ENCODE data around the gene BACH2. TPM values are rescaled to one million over a fixed set of nuclear protein-coding genes. Genes with fewer than 3 reads are reported as not detected.
A peak's percentile ranks its signal among the peaks of the same experiment; 100 is the strongest.

Gene BACH2
- total RNA-seq, 1 donor = under 0.01 TPM

GRCh38 chr6:89942601-89943000 lies 354.0 kb downstream of the BACH2 start:
- TF ChIP-seq, protein P1, sequence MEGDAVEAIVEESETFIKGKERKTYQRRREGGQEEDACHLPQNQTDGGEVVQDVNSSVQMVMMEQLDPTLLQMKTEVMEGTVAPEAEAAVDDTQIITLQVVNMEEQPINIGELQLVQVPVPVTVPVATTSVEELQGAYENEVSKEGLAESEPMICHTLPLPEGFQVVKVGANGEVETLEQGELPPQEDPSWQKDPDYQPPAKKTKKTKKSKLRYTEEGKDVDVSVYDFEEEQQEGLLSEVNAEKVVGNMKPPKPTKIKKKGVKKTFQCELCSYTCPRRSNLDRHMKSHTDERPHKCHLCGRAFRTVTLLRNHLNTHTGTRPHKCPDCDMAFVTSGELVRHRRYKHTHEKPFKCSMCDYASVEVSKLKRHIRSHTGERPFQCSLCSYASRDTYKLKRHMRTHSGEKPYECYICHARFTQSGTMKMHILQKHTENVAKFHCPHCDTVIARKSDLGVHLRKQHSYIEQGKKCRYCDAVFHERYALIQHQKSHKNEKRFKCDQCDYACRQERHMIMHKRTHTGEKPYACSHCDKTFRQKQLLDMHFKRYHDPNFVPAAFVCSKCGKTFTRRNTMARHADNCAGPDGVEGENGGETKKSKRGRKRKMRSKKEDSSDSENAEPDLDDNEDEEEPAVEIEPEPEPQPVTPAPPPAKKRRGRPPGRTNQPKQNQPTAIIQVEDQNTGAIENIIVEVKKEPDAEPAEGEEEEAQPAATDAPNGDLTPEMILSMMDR (IDR thresholded peaks at IDR 0.05; ENCODE audit: insufficient read depth, low read depth, low read length) = no peak
- no peak overlapping the region for H3K4me3 ChIP-seq (ENCODE audit: low read depth, low read length)
- DNase-seq (ENCODE audit: low read depth) = no peak

DNA sequence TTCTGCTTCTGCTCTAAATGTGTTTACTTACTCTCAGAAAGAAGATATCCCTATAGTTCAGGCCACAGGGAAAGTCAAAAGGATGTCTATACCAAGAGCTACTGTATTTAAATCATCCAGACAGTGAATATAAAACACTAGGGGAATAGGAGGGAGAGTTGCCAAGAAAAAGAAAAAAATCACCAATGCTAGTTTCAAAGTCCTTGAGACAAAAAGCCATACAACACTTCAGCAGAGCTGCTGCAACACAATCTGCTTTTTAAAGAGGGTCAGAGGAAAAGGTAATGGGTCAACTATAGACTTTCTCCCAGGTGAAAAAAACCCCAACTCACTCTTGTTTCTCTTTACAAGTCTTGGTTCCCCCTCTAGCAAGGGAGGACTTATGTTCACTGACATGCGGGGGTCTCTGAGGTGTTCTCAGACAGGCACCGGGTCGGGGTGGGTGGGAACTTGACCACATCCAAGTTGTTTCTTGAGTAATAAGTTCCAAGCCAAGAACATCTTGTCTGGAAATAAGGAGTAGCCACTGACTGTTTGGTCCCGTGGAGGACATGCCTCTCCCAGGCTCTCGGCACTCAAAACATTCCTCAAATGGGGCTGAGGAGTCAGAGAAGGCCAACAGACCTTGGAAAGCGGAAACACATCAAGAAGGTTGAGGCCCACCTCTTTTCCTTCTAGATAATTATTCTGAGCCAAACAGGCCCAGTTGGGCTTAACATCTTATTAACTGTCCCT lies 354.7 kb downstream of the BACH2 start:
- TF ChIP-seq, protein P1 (IDR thresholded peaks at IDR 0.05; ENCODE audit: insufficient read depth, low read depth, low read length) = no peak
- no peak overlapping the region for H3K4me3 ChIP-seq (ENCODE audit: low read depth, low read length)
- DNase-seq (ENCODE audit: low read depth) = no peak

GRCh38 chr6:89941031-89941762 lies 355.4 kb downstream of the BACH2 start:
- no peak for DNase-seq (ENCODE audit: low read depth)
- H3K4me3 ChIP-seq (ENCODE audit: low read depth, low read length) = no peak overlapping the region
- TF ChIP-seq, protein P1 (IDR thresholded peaks at IDR 0.05; ENCODE audit: insufficient read depth, low read depth, low read length) = no peak

- TF ChIP-seq, protein P1 (IDR thresholded peaks at IDR 0.05; ENCODE audit: insufficient read depth, low read depth, low read length) = peak; percentile 76
- H3K4me3 ChIP-seq (ENCODE audit: low read depth, low read length) = no peak overlapping the region
- peak; percentile 86 for DNase-seq (ENCODE audit: low read depth)
These were observed 356.2 kb downstream of the BACH2 start for GRCh38 chr6:89940225-89941027.

DNA sequence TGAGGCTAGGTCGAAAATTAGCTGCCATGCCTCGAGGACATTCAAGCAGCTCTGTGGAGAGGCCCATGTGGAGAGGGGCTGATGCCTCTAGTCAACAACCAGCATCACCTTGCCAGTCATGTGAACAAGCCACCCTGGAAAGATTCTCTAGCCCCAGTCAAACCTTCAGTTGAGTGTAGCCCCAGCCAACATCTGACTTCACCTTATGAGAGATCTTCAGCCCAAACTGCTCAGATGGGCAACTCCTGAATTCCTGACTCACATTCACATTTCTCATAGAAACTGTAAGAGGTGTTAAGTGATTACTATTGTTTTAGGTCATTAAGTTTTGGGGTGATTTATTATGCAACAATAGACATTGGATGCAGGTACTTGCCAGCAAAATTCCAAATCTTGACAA lies 357.5 kb downstream of the BACH2 start:
- no peak overlapping the region for H3K4me3 ChIP-seq (ENCODE audit: low read depth, low read length)
- TF ChIP-seq, protein P1 (IDR thresholded peaks at IDR 0.05; ENCODE audit: insufficient read depth, low read depth, low read length) = no peak
- no peak for DNase-seq (ENCODE audit: low read depth)

DNA sequence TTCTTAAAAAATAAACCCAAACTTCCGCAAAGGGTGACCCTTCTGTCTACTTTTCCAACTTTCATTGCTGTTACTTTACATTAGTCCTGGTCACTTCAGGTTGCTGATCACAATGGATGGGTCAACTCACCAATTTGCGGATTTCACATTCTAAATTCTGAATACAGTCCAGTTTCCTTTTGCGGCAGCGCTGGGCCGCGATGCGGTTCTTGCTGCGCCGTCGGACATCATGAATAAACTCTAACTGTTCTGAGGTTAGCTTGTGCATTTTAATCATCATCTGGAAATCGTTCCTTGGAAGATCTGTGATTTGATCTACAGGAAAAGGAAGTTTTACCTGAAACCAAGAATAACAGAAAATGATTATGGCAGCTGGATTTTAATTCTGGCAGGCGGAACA lies 358.6 kb downstream of the BACH2 start:
- H3K4me3 ChIP-seq (ENCODE audit: low read depth, low read length) = no peak overlapping the region
- TF ChIP-seq, protein P1 (IDR thresholded peaks at IDR 0.05; ENCODE audit: insufficient read depth, low read depth, low read length) = no peak
- no peak for DNase-seq (ENCODE audit: low read depth)

Data from fibroblast of villous mesenchyme (primary cell).